ENCODE results near the gene ATXN1.
"Not testable (repeated sequence)": the region's sequence is repeated elsewhere in the genome, so short reads cannot be mapped to it uniquely, and the experiment has no call there.

ATXN1 gene

GRCh38 chr6:16412982-16413381, 348.3 kb downstream of the ATXN1 start:
- no peak for DNase-seq (ENCODE audit: low spot score)

- DNase-seq (ENCODE audit: low spot score): no peak
Measured at GRCh38 chr6:16412171-16412570, 349.1 kb downstream of the ATXN1 start.

GRCh38 chr6:16409531-16410441, 351.5 kb downstream of the ATXN1 start:
- DNase-seq (ENCODE audit: low spot score): peak; percentile 43

- DNase-seq (ENCODE audit: low spot score): no peak
Measured at GRCh38 chr6:16408766-16409165, 352.5 kb downstream of the ATXN1 start.

- no peak for DNase-seq (ENCODE audit: low spot score)
Measured at GRCh38 chr6:16406966-16407365, 354.3 kb downstream of the ATXN1 start.

- DNase-seq (ENCODE audit: low spot score): not testable (repeated sequence)
Measured at GRCh38 chr6:16406538-16406937, 354.7 kb downstream of the ATXN1 start.

DNA sequence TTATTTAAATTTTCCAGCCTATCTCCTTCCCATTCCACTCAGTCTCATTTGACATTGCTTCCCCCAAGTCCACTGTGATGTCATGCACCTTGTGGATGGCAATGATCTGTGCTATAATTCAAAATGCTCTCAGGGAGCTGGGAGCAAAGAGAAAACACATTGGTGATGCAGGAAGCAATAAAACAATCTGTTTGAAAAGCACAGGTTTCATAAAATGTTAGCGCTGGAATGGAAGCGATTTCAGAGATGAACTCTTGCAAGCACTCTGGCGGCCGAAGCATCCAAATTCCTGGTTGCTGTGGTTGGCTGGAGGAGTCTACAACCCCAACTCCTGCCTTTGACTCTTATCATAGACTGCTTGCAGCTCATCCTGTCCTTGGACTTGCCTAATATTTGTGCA, 355.9 kb downstream of the ATXN1 start:
- no peak for DNase-seq (ENCODE audit: low spot score)

DNA sequence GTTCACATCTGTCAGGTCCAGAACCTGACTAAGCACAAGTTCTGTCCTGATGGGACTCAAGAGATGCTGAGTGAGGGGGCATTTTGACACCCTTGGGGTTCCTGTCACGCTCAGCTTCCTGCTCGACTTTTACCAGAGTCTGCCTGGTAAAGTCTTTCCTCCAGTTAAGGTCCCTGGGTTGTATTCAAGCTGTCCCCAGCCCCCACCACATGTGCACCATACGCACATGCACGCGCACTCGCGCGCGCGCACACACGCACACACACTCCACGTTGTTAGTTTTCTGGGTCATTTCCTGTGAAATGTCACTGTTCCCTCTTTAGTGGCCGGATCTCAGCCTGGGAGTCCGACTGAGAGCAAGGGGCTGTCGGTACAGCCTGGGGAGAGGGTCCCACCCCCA, 356.8 kb downstream of the ATXN1 start:
- DNase-seq (ENCODE audit: low spot score): no peak

DNA sequence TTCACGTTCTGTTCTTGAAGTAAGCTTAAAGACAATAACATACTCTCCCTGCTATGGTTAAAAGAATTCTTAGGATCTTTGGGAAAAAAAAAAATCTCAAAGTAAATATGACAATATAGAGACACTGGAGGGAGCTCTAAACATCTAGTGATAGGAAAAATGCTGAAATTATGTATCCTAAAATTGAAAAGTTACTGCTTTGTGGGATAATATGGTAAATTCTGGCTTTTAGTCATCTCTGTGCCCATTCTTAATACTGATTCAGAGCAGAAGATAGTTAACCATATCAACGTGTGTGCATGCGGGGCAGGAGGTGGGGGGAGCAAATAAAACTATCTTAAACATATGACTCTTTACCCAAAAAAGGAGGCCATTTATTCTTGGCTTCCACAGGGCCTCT, 357.4 kb downstream of the ATXN1 start:
- peak; percentile 7 for DNase-seq (ENCODE audit: low spot score)

GRCh38 chr6:16402581-16402900, 358.7 kb downstream of the ATXN1 start:
- DNase-seq (ENCODE audit: low spot score): no peak

GRCh38 chr6:16400248-16400760, 361.0 kb downstream of the ATXN1 start:
- no peak for DNase-seq (ENCODE audit: low spot score)

GRCh38 chr6:16399695-16400094, 361.6 kb downstream of the ATXN1 start:
- DNase-seq (ENCODE audit: low spot score): no peak

DNA sequence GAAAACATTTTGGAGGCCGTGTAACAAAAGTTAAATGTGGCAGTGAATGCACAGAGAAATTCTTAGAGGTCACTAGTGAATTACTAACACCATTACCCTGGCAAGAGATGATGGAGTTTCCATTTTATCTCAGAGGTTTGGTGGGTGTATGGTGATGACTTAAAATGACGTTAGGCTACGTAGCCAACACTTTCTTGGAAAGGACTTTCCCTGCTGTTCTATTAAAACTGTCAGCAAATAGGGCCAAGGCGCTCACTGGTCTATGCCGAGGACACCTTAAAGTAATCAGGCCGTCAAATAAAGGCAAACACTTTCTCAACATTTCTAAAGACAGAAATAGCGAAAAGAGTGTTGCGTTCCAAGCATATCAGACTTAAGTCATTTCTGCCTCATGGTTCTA, 362.1 kb downstream of the ATXN1 start:
- no peak for DNase-seq (ENCODE audit: low spot score)

- no peak for DNase-seq (ENCODE audit: low spot score)
Measured at GRCh38 chr6:16398587-16398986, 362.7 kb downstream of the ATXN1 start.

- DNase-seq (ENCODE audit: low spot score): no peak
Measured at GRCh38 chr6:16397623-16398022, 363.6 kb downstream of the ATXN1 start.

- no peak for DNase-seq (ENCODE audit: low spot score)
Measured at GRCh38 chr6:16396497-16397319, 364.6 kb downstream of the ATXN1 start.

DNA sequence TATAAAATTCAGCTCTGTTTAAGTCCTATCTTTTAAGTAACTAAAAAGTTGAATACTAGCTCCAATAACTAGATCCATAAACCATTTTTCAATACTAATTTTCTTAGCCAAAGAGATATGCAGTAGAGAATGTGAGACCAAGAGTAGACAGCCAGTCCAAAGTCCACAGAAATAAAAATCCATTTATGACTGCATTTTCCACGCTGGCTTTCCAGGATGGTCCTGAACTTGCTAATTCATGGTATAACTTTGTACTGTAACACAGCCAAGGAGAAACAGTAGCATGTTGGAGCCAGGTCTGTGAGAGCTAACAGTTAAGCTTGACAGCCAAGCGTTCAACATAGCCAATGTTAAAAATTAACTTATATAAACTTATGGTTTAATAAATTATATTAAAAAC, 366.6 kb downstream of the ATXN1 start:
- DNase-seq (ENCODE audit: low spot score): no peak

- no peak for DNase-seq (ENCODE audit: low spot score)
Measured at GRCh38 chr6:16393326-16393725, 367.9 kb downstream of the ATXN1 start.

DNA sequence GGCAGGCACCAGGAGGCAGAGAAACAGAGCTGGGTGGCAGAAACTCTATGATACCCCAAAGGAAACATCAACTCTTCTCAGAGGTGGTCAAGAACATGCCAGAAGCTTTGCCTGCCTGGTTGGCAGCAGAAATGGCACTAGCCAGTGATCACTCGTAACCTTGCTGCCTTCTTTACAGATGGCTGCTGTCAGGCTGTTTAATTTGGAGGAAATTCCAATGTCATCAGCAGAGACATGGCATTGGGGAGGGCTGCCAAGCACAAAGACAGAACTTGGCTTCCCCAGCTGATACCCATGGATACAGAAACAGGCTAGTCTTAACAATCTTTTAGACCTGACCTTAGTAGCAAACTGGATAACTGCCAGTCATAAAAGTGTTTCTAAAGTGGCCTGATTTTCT, 369.2 kb downstream of the ATXN1 start:
- no peak for DNase-seq (ENCODE audit: low spot score)

DNA sequence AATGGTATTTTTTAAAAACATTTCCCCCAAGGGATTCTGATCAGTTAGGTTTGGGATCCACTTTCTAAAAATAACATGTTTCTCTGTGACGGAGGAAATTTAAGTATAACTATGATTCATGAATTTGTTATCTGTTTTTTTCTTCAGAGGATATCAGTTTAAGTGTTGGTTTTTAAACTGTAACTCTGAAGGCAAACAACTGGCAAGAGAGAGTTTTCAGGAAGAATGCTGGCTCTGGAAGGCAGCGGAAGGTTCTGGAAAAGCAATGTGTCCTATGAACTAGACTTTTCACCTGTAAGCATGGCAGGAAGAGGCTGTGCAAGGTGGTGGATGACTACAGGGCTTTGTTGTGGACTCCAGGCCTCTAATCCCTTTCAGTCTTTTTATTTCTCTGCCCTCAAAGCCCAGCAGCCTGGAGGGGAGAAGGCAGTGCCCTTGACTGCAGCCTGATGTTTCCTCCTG, 369.8 kb downstream of the ATXN1 start:
- DNase-seq (ENCODE audit: low spot score): no peak

GRCh38 chr6:16390909-16391450, 370.3 kb downstream of the ATXN1 start:
- DNase-seq (ENCODE audit: low spot score): not testable (repeated sequence)

GRCh38 chr6:16389642-16390041, 371.6 kb downstream of the ATXN1 start:
- no peak for DNase-seq (ENCODE audit: low spot score)

GRCh38 chr6:16388488-16388887, 372.8 kb downstream of the ATXN1 start:
- no peak for DNase-seq (ENCODE audit: low spot score)
